Fibroblast of the conjunctiva (primary cell): ENCODE data around the gene PLEKHG4.

ENCODE experiments used
- DNase-seq: peaks from one replicate; pipeline ENCODE4 v3.0.0-alpha.2; 2010; ENCODE audit warnings: low read depth

The PLEKHG4 gene

GRCh38 chr16:67244387-67245185 is 34.7 kb upstream of the PLEKHG4 start:
- peak; percentile 74 for DNase-seq

DNA sequence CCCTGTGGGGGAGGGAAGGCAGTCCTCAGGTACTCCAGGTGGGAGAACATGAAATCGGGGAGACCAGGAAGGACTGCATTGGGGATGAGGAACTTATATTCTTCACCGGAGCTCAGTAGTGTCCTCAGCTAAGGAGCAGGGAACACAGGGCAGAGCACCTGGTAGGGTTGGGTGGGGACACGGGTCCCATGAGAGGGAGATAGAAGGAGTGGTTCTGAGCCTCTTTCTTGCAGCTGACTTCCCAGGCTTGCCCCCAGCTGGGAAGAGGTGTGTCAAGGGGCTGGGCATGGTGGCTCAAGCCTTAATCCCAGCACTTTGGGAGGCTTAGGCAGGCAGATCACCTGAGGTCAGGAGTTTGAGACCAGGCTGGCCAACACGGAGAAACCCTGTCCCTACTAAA is 34.1 kb upstream of the PLEKHG4 start:
- DNase-seq = no peak

DNA sequence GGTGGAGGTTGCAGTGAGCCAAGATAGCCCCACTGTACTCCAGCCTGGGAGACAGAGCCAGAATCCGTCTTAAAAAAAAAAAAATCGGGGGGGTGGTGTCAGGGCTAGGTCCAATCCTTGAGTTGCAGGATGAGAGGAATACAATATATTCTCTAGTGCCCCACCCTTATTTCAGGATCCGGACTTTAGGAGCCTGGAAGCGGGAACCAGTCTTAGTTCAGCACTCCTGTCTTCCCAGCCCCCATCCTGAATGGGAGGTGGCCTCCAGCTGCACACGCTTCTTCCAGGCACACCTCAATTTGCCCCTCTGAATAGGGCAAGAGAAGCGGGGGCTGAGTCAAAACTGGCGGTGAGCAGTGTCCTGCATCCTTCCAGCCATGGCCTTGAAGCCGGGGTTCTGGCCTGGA is 33.7 kb upstream of the PLEKHG4 start:
- DNase-seq = no peak

DNA sequence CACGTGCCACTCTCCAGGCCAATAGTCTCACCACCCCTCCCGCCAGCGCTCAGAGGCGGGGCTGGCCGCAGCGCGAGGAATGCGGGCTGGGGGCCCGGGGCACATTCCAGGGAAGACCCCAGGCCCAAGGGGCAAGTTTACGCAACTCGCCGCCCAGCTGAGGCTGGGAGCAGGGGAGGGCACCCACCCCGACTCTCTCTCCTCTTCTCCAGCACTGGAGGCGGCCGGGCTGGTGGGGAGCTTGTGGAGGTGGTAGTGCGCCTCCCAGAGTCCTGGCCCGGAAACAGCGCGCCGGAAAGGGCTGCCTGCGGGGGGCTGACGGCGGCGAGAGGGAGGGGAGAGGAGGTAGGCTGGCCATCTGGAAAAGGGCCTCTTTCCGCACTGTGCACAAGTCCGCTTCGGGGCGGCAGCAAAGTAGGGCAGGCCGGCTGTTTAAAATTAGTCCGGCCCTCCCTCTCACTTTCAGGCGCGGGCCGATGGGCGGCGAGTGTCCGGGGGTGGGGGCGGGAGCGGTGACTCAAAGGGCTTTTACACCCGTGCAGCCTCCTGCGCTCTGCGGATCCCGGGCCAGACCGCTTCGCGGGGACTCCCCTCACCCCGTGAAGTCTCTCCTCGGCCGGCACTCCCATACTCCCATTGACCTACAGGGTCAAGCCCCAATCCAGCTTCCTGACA is 33.1 kb upstream of the PLEKHG4 start:
- DNase-seq = peak; percentile 87

GRCh38 chr16:67246756-67247191 is 32.6 kb upstream of the PLEKHG4 start:
- no peak for DNase-seq

DNA sequence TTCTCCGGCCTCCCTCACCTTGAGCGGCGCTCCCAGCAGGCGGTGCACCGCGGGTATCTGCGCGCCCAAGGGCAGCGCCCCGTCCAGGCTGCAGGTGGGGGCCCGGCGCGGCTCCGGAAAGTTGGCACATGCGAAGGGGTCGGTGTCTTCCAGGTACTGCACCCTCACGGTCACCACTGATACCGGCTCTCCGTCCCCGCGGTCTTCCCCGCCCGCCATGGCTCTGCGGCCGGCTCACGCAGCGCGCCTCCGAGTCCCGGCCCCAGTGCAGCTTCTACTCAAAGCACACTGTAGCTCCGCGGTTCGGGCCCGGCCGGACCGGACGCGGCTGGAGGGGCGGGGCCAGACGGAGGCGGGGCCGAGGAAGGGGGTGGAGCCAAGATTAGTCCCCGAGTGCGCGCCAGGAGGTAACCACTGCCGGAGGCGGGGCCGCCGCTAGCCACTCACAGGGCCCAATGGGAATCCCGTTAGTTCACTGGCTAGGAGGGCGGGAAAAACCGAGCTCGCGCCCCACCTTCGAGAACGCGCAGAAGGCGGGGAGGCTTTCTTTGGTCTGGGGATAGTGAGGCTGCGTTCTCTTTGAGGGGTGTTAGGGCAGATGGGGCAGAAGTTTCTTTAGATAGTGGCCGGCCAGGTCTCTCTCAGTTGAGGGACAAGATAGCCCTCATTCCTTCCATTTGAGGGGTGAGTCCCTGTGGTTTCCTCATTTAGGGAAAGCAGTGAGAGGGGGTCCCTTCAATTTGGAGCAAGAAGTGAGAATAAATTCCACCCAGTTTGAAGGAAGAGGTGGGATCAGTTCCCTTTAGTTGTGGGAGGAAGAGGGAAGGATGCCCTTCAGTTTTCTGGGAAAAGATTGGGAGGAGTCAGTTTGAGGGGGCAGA is 31.9 kb upstream of the PLEKHG4 start, which contains the start of gene FHOD1:
Gene FHOD1, minus strand, starts transcription at position 290 of the 881 bp plus-strand sequence. Its CDS starts 71 bp downstream, at position 219.
- DNase-seq = peak; percentile 93

DNA sequence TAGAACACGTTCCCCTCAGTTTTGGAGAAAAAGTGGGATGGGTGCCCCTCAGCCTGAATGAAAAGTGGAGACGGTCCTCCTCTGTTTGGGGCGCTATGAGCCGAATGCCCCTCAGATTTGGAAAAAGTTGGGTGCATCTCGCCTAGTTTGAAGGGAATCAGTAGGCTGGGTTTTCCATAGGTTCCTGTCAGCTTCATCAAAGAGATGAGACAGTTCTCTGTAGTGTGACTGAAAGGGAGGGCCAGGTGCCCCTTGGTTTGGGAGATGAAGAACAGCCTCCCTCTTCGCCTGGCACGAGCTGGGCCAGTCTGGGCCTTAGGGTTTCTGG is 31.3 kb upstream of the PLEKHG4 start:
- DNase-seq = no peak

GRCh38 chr16:67248401-67249177 is 30.7 kb upstream of the PLEKHG4 start, which contains the start of gene SLC9A5:
TSS of gene SLC9A5 (plus strand) at chr16:67248979. CDS start at chr16:67249015, 36 bp downstream.
- DNase-seq = no peak

DNA sequence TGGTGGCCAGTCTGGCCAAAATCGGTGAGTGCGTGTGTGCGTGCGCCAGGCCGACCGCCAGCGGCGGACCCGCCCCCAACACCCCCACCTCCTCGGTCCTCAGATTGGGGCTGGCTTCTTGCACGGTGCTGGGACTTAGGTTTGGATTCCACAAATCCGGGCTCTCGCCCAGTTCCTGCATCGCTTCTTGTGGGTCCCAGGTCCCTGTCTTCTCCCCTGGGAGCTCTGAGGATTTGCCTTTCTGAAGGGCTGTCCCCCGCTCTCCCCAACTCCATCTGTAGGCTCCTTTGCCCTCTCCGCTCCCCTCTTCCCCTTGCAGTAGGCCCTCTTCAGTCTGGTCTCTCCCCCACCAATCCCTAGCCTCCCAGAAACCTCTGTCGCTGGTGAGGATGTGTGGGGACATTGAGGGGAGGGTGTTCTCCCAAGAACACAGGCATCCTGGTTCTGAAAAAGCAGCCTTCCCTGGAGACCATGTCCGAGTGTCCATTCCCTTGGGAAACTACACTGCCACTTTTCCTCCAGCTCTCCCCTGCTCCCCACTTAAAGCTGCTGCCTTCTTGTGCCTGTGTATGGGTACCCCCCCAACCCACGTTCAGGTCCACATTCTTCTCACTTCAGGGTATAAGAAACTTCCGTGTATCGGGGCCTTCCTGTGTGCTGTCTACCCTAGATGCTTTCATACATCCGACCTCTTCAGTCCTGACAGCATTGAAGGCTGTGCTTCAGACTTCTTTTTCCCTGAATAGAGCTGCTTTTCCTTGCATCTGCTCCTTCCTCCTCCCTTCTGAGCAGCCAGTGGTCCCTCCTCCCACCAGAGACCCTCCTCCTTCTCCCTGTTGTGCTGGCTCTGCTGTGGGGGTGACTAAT is 29.9 kb upstream of the PLEKHG4 start:
- no peak for DNase-seq

- no peak for DNase-seq
These were observed 29.3 kb upstream of the PLEKHG4 start for GRCh38 chr16:67250045-67250327.

DNA sequence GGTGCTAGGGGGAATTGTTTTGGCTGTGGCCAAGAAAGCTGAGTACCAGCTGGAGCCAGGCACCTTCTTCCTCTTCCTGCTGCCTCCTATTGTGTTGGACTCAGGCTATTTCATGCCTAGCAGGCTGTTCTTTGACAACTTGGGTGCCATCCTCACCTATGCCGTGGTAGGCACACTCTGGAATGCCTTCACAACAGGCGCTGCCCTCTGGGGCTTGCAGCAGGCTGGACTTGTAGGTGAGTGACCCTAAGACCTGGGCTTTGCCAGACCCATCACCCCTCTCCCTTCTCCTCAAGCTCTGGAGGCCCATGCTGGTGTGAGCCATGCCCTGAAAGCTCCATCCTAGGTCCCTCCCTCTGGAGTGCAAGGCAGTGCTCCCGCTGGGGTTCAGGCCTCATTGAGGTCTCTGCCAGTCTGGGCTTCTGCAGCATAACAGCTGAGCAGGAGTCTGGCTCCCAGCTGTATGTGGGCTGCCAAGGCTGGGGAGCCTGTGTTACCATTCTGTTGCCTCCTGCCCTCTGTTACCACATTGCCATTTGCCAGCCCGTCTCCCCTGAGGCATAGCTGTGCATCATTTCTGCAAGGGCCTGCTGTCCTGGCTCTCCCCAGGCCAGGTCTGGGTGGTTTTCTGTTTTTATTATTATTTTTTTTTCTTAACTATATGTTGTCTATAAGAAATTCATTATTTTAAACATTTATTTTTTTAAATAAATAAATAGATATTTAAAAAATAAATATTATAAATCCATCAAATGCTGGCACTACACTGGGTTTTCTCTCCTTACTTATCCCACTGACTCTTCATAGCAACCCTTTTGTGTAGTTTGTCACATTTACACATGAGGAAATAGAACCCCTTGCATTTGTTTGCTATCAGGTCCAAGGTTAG is 26.5 kb upstream of the PLEKHG4 start:
- DNase-seq = no peak

DNA sequence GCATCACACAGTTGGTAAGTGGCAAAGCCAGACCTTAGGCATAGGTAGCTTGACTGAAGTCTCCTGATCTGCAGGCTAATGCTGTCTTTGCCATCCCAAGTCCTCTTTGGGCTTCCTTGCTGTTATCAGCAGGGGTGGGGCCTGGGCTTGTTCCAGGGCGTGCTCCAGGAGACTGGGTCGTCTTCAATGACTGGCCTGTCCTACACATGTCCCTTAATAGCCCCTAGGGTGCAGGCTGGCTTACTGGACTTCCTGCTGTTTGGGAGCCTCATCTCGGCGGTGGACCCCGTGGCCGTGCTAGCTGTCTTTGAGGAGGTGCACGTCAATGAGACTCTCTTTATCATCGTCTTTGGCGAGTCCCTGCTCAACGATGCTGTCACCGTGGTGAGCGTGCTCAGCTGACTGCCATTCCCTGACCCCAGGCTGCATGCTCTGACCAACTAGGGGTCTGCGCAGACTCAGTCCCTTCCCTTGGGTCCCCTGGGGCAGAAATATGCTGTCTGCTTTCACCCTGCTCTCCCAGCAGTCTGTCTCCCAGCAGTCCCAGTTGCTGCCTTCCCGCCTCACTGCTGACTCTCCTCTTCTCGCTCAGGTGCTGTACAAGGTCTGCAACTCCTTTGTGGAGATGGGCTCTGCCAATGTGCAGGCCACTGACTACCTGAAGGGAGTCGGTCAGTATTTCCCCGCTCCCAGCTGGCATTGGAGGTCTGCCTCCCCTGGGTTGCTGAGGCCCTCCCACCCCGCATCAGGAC is 24.4 kb upstream of the PLEKHG4 start:
- no peak for DNase-seq

GRCh38 chr16:67255553-67256221 is 23.6 kb upstream of the PLEKHG4 start:
- no peak for DNase-seq

DNA sequence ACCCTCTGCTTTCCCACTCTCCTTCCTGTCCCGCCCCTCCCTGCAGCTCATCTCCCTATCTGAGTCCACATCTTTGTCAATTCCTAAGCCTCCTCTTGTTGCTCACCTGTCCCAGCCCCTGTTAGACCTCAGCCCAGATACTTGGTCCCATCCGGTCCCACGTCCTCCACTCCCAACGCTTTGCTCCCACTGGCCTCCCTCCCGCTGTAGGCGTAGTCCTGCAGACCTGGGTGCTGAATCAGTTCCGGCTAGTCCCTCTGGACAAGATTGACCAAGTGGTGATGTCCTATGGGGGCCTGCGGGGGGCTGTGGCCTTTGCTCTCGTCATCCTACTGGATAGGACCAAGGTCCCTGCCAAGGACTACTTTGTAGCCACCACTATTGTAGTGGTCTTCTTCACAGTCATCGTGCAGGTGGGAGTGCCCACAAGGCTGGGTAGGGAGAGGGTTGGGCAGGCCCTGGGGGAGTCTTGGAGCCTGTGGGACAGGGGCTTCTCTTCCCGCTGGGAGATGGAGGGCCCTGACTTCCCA is 22.6 kb upstream of the PLEKHG4 start:
- DNase-seq = no peak

GRCh38 chr16:67257486-67258160 is 21.7 kb upstream of the PLEKHG4 start:
- no peak for DNase-seq

DNA sequence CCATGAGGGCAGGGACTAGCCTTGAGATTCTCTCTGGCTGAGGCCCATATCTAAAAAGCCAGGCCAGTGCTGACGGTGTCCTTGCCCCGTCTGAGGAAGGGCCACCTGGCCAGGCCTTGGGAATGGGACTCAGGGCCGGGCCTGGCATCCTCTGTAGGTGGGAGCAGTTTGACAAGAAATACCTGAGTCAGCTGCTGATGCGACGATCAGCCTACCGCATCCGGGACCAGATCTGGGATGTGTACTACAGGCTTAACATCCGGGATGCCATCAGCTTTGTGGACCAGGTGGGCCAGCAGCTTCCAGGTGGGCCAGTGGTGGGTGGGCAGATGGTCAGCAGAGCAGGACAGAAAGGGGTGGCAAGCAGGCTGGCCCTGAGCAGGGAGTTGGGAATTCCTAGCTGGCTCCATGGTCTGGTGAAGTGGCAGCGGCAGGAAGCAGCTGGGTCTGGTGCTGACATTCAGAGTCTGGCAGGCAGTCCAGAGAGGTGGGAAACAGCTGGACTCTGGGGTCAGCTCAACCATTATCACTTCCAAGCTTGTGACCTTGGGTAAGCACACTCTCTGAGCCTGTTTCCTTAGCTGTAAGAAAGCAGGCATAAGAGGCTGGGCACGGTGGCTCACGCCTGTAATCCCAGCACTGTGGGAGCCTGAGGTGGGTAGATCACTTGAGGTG is 21.0 kb upstream of the PLEKHG4 start:
- no peak for DNase-seq

GRCh38 chr16:67259705-67260104 is 19.6 kb upstream of the PLEKHG4 start:
- no peak for DNase-seq
